ENCODE measurements around the gene WSCD1. TPM values are rescaled to one million over a fixed set of nuclear protein-coding genes. Genes with fewer than 3 reads are reported as not detected.

Gene WSCD1
- total and polyA plus RNA-seq, 2 experiments from 2014 or later = 3.1 to 16.7 TPM

GRCh38 chr17:6168296-6168695, 98.1 kb downstream of the WSCD1 start:
- Histone ChIP-seq H3K4me1 (ENCODE audit: low read depth) (no peaks in the 10 kb centered on the region), H3K4me3 (no peak overlapping the region), H3K27me3 (no peaks in the 10 kb centered on the region), H3K9me3 (ENCODE audit: low read depth) (no peaks in the 10 kb centered on the region), H3K27ac (no peak overlapping the region), H3K36me3 (no peaks in the 10 kb centered on the region)
- no peak for TF ChIP-seq CTCF (IDR thresholded peaks at IDR 0.05; ENCODE audit: low read depth, low read length)
- DNase-seq (ENCODE audit: low read depth in 1 of 2, low spot score in 1 of 2) = no peak

- H3K27me3 ChIP-seq = no peaks in the 10 kb centered on the region
- DNase-seq (ENCODE audit: low read depth in 1 of 2, low spot score in 1 of 2) = no peak
- no peak overlapping the region for H3K4me3 ChIP-seq
- no peaks in the 10 kb centered on the region for H3K36me3 ChIP-seq
- no peaks in the 10 kb centered on the region for H3K4me1 ChIP-seq (ENCODE audit: low read depth)
- H3K27ac ChIP-seq = no peak overlapping the region
- H3K9me3 ChIP-seq (ENCODE audit: low read depth) = no peaks in the 10 kb centered on the region
- no peak for TF ChIP-seq CTCF (IDR thresholded peaks at IDR 0.05; ENCODE audit: low read depth, low read length)
These were observed 100.2 kb downstream of the WSCD1 start for GRCh38 chr17:6170349-6170748.

DNA sequence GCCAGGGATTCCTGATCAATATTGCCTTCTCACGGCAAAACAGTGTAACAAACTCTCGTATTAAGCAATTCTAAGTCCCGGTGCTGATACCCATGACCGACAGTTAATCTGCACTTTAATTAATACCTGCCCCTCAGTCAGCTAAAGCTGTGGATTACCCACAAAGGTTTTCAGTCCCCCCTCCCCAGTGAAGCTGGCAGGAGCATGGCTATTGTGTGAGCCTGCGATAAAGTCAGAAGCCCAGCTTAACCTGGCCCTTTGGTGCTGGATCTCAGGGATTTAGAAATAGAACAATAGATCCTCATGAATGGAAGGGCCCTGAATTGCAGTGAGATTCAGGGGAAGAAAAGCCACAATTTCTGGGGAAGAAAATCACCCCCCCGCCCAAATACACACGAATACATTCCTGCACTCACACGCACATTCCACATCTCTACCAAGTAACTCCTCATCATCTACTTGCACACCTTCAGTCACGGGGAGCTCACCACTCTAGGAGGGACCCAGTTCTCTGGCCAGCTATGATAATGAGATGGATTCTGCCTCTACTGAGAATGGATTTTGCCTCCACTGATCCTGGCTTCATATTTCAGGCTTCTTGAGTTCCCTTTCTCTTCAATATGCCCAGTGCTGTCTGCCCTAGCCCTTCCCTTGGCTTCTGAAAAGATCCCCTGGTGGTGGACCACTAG, 102.6 kb downstream of the WSCD1 start:
- H3K4me3 ChIP-seq = no peak overlapping the region
- no peak for DNase-seq (ENCODE audit: low read depth in 1 of 2, low spot score in 1 of 2)

DNA sequence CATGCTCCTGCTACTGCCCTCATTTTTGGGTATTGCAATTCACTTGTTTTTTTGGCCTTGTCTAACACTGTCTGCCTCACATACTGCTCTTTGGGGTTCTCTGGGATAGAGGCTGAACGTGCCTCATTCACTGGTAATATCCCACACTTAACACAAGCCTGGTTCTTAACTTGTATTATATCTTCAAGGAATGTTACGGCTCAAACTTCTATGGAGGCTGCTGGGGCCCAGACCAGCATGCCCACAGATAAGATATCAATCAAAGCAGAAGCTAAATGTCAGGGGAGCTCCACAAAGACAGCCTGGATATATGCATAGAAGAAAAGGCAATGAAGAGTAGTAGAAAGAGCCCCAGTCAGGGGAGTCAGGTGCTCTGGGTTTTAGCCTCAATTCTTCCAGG, 103.5 kb downstream of the WSCD1 start:
- Histone ChIP-seq H3K27me3 (no peaks in the 10 kb centered on the region), H3K36me3 (no peaks in the 10 kb centered on the region), H3K9me3 (ENCODE audit: low read depth) (no peaks in the 10 kb centered on the region), H3K27ac (no peak overlapping the region), H3K4me3 (no peak overlapping the region), H3K4me1 (ENCODE audit: low read depth) (no peaks in the 10 kb centered on the region)
- no peak for DNase-seq (ENCODE audit: low read depth in 1 of 2, low spot score in 1 of 2)
- no peak for TF ChIP-seq CTCF (IDR thresholded peaks at IDR 0.05; ENCODE audit: low read depth, low read length)

More for the DNA sequence above, 102.6 kb downstream of the WSCD1 start:
- Histone ChIP-seq H3K36me3 (no peaks in the 10 kb centered on the region), H3K27ac (no peak overlapping the region), H3K4me1 (ENCODE audit: low read depth) (no peaks in the 10 kb centered on the region), H3K9me3 (ENCODE audit: low read depth) (no peaks in the 10 kb centered on the region), H3K27me3 (no peaks in the 10 kb centered on the region)
- TF ChIP-seq CTCF (IDR thresholded peaks at IDR 0.05; ENCODE audit: low read depth, low read length) = no peak

Data from cardiac muscle cell (in vitro differentiated cells and primary cell).